ENCODE measurements around the gene SNX6. TPM values are rescaled to one million over a fixed set of nuclear protein-coding genes. Genes with fewer than 3 reads are reported as not detected.
"Not testable (repeated sequence)": the region's sequence is repeated elsewhere in the genome, so short reads cannot be mapped to it uniquely, and the experiment has no call there.

Gene SNX6
- polyA plus RNA-seq, 2 donors: 19.1 to 34.1 TPM

DNA sequence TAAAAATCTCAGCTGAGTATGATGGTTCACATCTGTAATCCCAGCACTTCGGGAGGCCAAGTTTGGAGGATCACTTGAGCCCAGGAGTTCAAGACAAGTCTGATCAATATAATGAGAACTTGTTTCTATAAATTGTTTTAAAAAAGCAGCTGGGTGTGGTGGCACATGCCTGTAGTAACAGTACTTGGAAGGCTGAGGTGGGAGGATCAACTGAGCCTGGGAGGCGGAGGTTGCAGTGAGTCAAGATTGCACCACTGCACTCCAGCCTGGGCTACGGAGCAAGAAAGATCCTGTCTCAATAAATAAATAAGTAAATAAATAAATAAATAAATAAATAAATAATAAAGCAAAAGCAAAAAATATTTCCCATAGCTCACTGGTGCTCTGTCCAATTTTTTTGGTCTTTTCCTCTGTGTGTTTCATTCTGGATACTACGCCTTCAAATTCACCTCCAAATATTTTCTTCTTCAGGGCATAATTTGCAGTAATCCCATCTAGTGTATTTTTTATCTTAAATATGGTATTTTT lies 32.7 kb upstream of the SNX6 start:
- Histone ChIP-seq H3K27me3 (ENCODE audit: control insufficient read depth in 1 of 2, insufficient read depth in 2 of 2, low read length in 2 of 2) (no peaks in the 10 kb centered on the region), H3K27ac (ENCODE audit: low read depth in 2 of 2, low read length in 1 of 2) (no peak overlapping the region), H3K4me1 (ENCODE audit: control insufficient read depth in 2 of 2, insufficient read depth in 2 of 2, low read length in 1 of 2) (no peaks in the 10 kb centered on the region), H3K36me3 (ENCODE audit: control insufficient read depth in 2 of 2, insufficient read depth in 2 of 2, low read length in 1 of 2) (no peaks in the 10 kb centered on the region), H3K4me3 (ENCODE audit: low read depth in 1 of 2, low read length in 2 of 2) (no peak overlapping the region), H3K9me3 (ENCODE audit: control insufficient read depth in 2 of 2, insufficient read depth in 1 of 2, low read depth in 1 of 2, low read length in 1 of 2) (no peaks in the 10 kb centered on the region)
- WGBS, 2 donors: 85 to 89% methylated on average over 4 of the region's 4 CpGs

DNA sequence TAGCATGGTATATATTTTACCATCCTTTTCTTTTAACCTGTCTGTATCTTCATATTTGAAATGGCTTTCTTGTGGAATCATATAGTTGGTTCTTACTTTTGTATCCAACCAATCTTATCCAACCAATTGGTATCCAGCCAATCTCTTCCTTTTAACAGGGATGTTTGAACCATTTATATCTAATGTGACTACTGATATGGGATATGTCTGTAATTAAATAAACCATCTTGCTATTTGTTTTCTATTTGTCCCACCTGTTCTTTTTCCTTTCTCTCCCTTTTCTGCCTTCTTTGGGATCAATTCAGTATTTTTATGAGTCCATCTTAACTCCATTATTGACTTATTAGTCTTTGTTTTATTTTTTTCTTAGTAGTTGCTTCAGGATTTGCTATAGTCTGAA lies 30.8 kb upstream of the SNX6 start:
- Histone ChIP-seq H3K4me3 (ENCODE audit: low read depth in 1 of 2, low read length in 2 of 2) (no peak overlapping the region), H3K9me3 (ENCODE audit: control insufficient read depth in 2 of 2, insufficient read depth in 1 of 2, low read depth in 1 of 2, low read length in 1 of 2) (no peaks in the 10 kb centered on the region), H3K27me3 (ENCODE audit: control insufficient read depth in 1 of 2, insufficient read depth in 2 of 2, low read length in 2 of 2) (no peaks in the 10 kb centered on the region), H3K27ac (ENCODE audit: low read depth in 2 of 2, low read length in 1 of 2) (no peak overlapping the region), H3K4me1 (ENCODE audit: control insufficient read depth in 2 of 2, insufficient read depth in 2 of 2, low read length in 1 of 2) (no peaks in the 10 kb centered on the region), H3K36me3 (ENCODE audit: control insufficient read depth in 2 of 2, insufficient read depth in 2 of 2, low read length in 1 of 2) (no peaks in the 10 kb centered on the region)

DNA sequence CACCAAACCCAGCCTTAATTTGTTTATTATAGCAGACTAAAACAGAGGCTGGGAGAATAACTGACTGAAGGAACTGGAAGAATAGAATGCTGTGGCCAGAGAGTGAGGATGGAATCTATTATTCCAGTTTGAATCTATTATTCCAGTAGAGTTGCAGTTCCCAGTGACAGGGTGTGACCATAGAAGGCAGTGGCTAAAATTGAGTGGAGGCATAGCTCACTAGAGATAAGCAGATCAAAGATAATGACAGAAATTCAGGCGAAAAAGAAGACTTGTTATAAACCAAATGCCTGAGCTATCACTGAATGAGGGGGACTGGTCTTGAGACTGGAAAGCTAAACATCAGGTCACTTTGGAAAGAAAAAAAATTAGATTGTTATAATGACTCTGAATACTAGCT lies 26.0 kb upstream of the SNX6 start:
- 66 to 81% methylated on average over 1 of the region's 1 CpG for WGBS, 2 donors
- Histone ChIP-seq H3K27ac (ENCODE audit: low read depth in 2 of 2, low read length in 1 of 2) (no peak overlapping the region), H3K36me3 (ENCODE audit: control insufficient read depth in 2 of 2, insufficient read depth in 2 of 2, low read length in 1 of 2) (no peaks in the 10 kb centered on the region), H3K4me1 (ENCODE audit: control insufficient read depth in 2 of 2, insufficient read depth in 2 of 2, low read length in 1 of 2) (no peaks in the 10 kb centered on the region), H3K9me3 (ENCODE audit: control insufficient read depth in 2 of 2, insufficient read depth in 1 of 2, low read depth in 1 of 2, low read length in 1 of 2) (no peaks in the 10 kb centered on the region), H3K4me3 (ENCODE audit: low read depth in 1 of 2, low read length in 2 of 2) (no peak overlapping the region), H3K27me3 (ENCODE audit: control insufficient read depth in 1 of 2, insufficient read depth in 2 of 2, low read length in 2 of 2) (no peaks in the 10 kb centered on the region)

DNA sequence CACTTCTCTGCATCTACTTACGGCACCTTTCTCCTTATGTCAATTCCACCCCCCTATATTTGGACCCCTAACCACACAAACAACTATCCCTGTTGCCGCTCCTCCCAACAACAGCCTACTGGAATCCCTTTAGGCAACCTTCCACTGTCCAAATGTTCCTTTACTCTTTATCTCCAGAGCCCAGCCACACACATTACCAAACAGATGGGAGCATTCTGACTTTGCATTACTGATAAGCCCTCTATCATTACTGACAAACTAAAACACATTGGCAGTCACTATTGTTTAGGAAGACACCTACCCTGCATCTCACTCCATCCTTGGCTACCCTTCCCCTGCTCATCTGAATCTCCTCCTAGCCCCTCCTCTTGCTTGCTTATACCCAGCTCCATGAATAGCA lies 23.1 kb upstream of the SNX6 start:
- not testable (repeated sequence) for H3K4me1 ChIP-seq (ENCODE audit: control insufficient read depth in 2 of 2, insufficient read depth in 2 of 2, low read length in 1 of 2); H3K27me3 ChIP-seq (ENCODE audit: control insufficient read depth in 1 of 2, insufficient read depth in 2 of 2, low read length in 2 of 2)

DNA sequence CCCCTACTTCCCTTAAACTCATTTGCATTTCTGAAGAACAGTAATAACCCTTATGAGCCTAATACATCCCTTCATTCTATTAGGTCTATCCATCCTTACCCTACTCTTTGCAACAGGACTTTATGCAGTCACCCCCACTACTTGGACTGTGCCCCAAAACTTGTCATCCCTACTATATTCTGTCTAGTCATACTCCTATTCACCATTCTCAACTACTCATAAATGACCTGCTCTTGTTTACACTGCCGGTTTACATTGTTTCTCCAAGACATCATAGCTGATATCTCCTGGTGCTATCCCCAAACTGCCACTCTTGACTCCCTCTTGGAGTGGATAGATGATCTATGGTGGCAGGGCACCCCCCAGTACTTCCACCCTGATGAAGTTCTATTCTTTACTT lies 22.4 kb upstream of the SNX6 start:
- not testable (repeated sequence) for H3K9me3 ChIP-seq (ENCODE audit: control insufficient read depth in 2 of 2, insufficient read depth in 1 of 2, low read depth in 1 of 2, low read length in 1 of 2); H3K4me3 ChIP-seq (ENCODE audit: low read depth in 1 of 2, low read length in 2 of 2); H3K36me3 ChIP-seq (ENCODE audit: control insufficient read depth in 2 of 2, insufficient read depth in 2 of 2, low read length in 1 of 2); H3K27me3 ChIP-seq (ENCODE audit: control insufficient read depth in 1 of 2, insufficient read depth in 2 of 2, low read length in 2 of 2); H3K27ac ChIP-seq (ENCODE audit: low read depth in 2 of 2, low read length in 1 of 2); H3K4me1 ChIP-seq (ENCODE audit: control insufficient read depth in 2 of 2, insufficient read depth in 2 of 2, low read length in 1 of 2)
- 76 to 84% methylated on average over 1 of the region's 1 CpG for WGBS, 2 donors

More for the DNA sequence above, 23.1 kb upstream of the SNX6 start:
- not testable (repeated sequence) for H3K27ac ChIP-seq (ENCODE audit: low read depth in 2 of 2, low read length in 1 of 2); H3K36me3 ChIP-seq (ENCODE audit: control insufficient read depth in 2 of 2, insufficient read depth in 2 of 2, low read length in 1 of 2); H3K9me3 ChIP-seq (ENCODE audit: control insufficient read depth in 2 of 2, insufficient read depth in 1 of 2, low read depth in 1 of 2, low read length in 1 of 2); H3K4me3 ChIP-seq (ENCODE audit: low read depth in 1 of 2, low read length in 2 of 2)
- WGBS, 2 donors: 85 to 93% methylated on average over 2 of the region's 2 CpGs

DNA sequence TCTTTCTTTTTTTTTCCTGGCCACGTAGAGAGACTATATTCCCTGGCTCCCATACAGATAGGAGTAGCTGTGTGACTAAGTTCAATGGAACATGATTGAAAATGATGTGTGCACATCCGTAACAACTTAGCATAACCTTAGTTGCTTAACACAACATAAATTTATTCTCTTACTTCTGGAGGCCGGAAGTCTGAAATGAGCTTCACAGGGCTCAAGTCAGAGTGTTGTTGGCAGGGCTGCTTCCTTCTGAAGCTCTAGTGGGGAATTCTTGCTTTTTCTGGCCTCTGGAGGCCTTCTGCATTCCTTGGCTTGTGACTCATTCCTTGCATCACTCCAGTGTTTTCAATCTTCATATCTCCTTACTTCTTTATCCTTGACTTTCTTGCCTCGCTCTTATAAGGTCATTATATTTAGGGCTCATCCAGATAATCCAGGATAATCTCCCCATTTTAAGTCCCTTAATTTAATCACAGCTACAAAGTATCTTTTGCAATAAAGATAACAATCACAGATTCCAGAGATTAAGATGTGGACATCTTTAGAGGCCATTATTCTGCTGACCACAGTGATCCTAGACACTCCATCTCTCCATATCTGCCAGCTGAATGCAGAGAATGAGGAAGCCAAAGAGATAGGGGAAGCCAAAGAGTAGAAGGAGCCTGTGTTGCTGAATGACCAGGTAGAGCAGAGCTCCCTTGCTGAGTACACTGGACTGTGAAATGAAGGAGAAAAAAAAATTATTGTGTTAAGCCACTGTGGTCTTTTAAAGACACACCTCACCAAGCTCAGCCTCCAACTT lies 21.0 kb upstream of the SNX6 start:
- H3K36me3 ChIP-seq (ENCODE audit: control insufficient read depth in 2 of 2, insufficient read depth in 2 of 2, low read length in 1 of 2): no peaks in the 10 kb centered on the region
- H3K9me3 ChIP-seq (ENCODE audit: control insufficient read depth in 2 of 2, insufficient read depth in 1 of 2, low read depth in 1 of 2, low read length in 1 of 2): no peaks in the 10 kb centered on the region
- no peak overlapping the region for H3K4me3 ChIP-seq (ENCODE audit: low read depth in 1 of 2, low read length in 2 of 2)
- 67 to 71% methylated on average over 4 of the region's 4 CpGs for WGBS, 2 donors
- H3K27ac ChIP-seq (ENCODE audit: low read depth in 2 of 2, low read length in 1 of 2): no peak overlapping the region
- H3K27me3 ChIP-seq (ENCODE audit: control insufficient read depth in 1 of 2, insufficient read depth in 2 of 2, low read length in 2 of 2): no peaks in the 10 kb centered on the region
- H3K4me1 ChIP-seq (ENCODE audit: control insufficient read depth in 2 of 2, insufficient read depth in 2 of 2, low read length in 1 of 2): peaks cover 0 to 2% of the 10 kb centered on the region in 2 donors

DNA sequence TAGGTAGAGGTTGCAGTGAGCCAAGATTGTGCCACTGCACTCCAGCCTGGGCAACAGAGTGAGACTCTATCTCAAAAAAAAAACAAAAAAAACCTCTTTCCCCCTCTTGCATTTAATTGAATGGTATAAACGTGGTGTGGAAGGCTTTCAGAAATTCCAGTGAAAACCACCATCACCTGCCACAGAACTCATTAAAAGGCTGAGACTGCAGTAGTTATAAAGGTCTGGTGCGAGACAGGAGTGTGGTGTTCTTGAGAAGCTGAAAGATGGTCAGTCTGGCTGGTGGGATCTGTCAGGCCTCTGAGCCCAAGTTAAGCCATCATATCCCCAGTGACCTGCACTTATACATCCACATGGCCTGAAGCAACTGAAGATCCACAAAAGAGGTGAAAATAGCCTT lies 20.1 kb upstream of the SNX6 start:
- whole genome bisulfite sequencing, 2 donors: 76 to 85% methylated on average over 2 of the region's 2 CpGs
- not testable (repeated sequence) for H3K4me1 ChIP-seq (ENCODE audit: control insufficient read depth in 2 of 2, insufficient read depth in 2 of 2, low read length in 1 of 2); H3K36me3 ChIP-seq (ENCODE audit: control insufficient read depth in 2 of 2, insufficient read depth in 2 of 2, low read length in 1 of 2); H3K27ac ChIP-seq (ENCODE audit: low read depth in 2 of 2, low read length in 1 of 2); H3K27me3 ChIP-seq (ENCODE audit: control insufficient read depth in 1 of 2, insufficient read depth in 2 of 2, low read length in 2 of 2); H3K9me3 ChIP-seq (ENCODE audit: control insufficient read depth in 2 of 2, insufficient read depth in 1 of 2, low read depth in 1 of 2, low read length in 1 of 2); H3K4me3 ChIP-seq (ENCODE audit: low read depth in 1 of 2, low read length in 2 of 2)

DNA sequence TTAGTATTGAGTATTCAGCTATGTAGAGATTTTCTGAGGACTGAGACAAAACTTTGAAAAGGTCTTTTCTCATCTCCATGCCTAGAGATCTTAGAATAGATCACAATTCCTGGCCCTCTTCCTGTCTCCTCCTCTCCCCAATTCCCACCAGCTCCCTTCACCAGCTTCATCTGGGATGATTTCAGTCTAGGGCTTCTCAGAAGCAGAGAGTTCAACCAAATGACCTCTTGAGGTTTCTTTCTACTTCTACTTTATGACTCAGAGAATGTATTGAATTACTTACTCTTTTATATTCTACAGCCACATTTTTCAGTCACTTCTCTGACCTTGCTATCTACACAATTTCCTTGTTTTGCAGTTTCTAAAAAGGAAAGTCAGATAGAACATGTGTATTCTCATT lies 19.4 kb upstream of the SNX6 start:
- no peak overlapping the region for H3K4me3 ChIP-seq (ENCODE audit: low read depth in 1 of 2, low read length in 2 of 2)
- H3K9me3 ChIP-seq (ENCODE audit: control insufficient read depth in 2 of 2, insufficient read depth in 1 of 2, low read depth in 1 of 2, low read length in 1 of 2): no peaks in the 10 kb centered on the region
- H3K4me1 ChIP-seq (ENCODE audit: control insufficient read depth in 2 of 2, insufficient read depth in 2 of 2, low read length in 1 of 2): peaks cover 0 to 2% of the 10 kb centered on the region in 2 donors
- H3K27me3 ChIP-seq (ENCODE audit: control insufficient read depth in 1 of 2, insufficient read depth in 2 of 2, low read length in 2 of 2): no peaks in the 10 kb centered on the region
- H3K36me3 ChIP-seq (ENCODE audit: control insufficient read depth in 2 of 2, insufficient read depth in 2 of 2, low read length in 1 of 2): no peaks in the 10 kb centered on the region
- no peak overlapping the region for H3K27ac ChIP-seq (ENCODE audit: low read depth in 2 of 2, low read length in 1 of 2)

DNA sequence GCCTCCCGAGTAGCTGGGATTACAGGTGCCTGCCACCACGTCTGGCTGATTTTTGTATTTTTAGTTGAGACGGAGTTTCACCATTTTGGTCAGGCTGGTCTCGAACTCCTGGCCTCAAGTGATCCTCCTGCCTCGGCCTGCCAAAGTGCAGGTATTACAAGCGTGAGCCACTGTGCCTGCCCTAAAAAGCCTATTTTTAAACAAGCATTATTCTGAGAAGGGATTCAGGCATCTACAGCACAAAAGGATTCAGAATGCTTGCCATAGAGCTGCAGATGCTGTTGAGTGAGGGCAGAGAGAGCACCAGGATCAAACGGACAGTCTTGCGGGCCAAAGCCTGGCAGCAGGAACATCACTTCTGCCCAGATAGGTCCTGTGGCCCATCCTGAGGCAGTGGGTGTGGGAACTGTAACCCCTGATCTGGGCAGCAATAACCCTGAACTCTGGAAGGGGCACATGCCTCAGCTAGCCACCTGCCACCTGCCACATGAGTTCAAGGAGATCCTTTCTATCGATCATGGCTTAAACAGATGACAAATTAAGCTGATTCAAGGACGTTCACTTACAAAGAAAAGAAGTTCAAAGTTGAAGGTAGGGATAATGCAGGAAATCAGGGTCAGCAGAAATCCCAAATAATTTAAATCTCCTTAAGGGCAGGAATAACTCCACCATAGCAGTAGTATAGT lies 16.8 kb upstream of the SNX6 start:
- H3K27ac ChIP-seq (ENCODE audit: low read depth in 2 of 2, low read length in 1 of 2): no peak overlapping the region
- H3K27me3 ChIP-seq (ENCODE audit: control insufficient read depth in 1 of 2, insufficient read depth in 2 of 2, low read length in 2 of 2): no peaks in the 10 kb centered on the region
- no peaks in the 10 kb centered on the region for H3K36me3 ChIP-seq (ENCODE audit: control insufficient read depth in 2 of 2, insufficient read depth in 2 of 2, low read length in 1 of 2)
- no peak overlapping the region for H3K4me3 ChIP-seq (ENCODE audit: low read depth in 1 of 2, low read length in 2 of 2)
- peaks cover 0 to 2% of the 10 kb centered on the region in 2 donors for H3K4me1 ChIP-seq (ENCODE audit: control insufficient read depth in 2 of 2, insufficient read depth in 2 of 2, low read length in 1 of 2)
- 84 to 88% methylated on average over 10 of the region's 10 CpGs for WGBS, 2 donors
- no peaks in the 10 kb centered on the region for H3K9me3 ChIP-seq (ENCODE audit: control insufficient read depth in 2 of 2, insufficient read depth in 1 of 2, low read depth in 1 of 2, low read length in 1 of 2)

- 87 to 90% methylated on average over 6 of the region's 6 CpGs for WGBS, 2 donors
- Histone ChIP-seq H3K4me3 (ENCODE audit: low read depth in 1 of 2, low read length in 2 of 2) (no peak overlapping the region), H3K4me1 (ENCODE audit: control insufficient read depth in 2 of 2, insufficient read depth in 2 of 2, low read length in 1 of 2) (peaks cover 0 to 2% of the 10 kb centered on the region in 2 donors), H3K36me3 (ENCODE audit: control insufficient read depth in 2 of 2, insufficient read depth in 2 of 2, low read length in 1 of 2) (no peaks in the 10 kb centered on the region), H3K9me3 (ENCODE audit: control insufficient read depth in 2 of 2, insufficient read depth in 1 of 2, low read depth in 1 of 2, low read length in 1 of 2) (no peaks in the 10 kb centered on the region), H3K27me3 (ENCODE audit: control insufficient read depth in 1 of 2, insufficient read depth in 2 of 2, low read length in 2 of 2) (no peaks in the 10 kb centered on the region), H3K27ac (ENCODE audit: low read depth in 2 of 2, low read length in 1 of 2) (no peak overlapping the region)
These were observed 13.4 kb upstream of the SNX6 start for GRCh38 chr14:34643361-34643760.

Measured in esophagus (tissue), 2 donors.